H4 (cell line): ENCODE data around the gene POMT2. TPM values are rescaled to one million over a fixed set of nuclear protein-coding genes. Genes with fewer than 3 reads are reported as not detected.

ENCODE experiments used
- DNase-seq: peaks from one replicate; pipeline ENCODE4 v3.0.0-alpha.2; 2015; ENCODE audit warnings: low spot score
- total RNA-seq: library from RNA; depleted of rRNA; stranded (reverse); fragments of >200 nt; shearing (Covaris generic); gene quantifications from 2 replicates; pipeline ENCODE4 v1.2.3, GENCODE V29; 2014; rRNA removed

Gene POMT2
- total RNA-seq, 1 experiment from 2014 or later: 13.7 TPM

- DNase-seq: no peak
Observed at GRCh38 chr14:77240336-77240915, 80.3 kb downstream of the POMT2 start.

DNA sequence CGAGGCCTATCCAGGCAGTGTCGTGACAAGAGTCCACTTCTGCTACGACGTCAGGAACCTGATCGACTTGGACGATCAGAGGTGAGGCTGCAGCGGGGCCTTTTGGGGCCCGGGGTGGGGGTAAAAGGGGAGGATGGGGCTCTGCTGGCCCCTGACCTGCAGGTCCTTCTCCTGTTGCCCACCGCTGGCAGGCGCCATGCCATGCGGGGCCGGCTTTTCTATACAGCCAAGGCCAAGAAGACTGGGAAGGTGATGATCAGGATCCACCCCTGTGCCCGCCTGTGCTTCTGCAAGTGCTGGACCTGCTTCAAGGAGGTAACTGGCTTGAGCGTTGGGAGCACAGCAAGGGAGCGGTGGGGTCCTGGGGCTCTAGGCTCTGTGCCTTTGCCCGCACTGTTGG, 81.3 kb downstream of the POMT2 start:
- DNase-seq: no peak

- DNase-seq: no peak
Observed at GRCh38 chr14:77238996-77239395, 81.7 kb downstream of the POMT2 start.

GRCh38 chr14:77238356-77238755, 82.3 kb downstream of the POMT2 start:
- no peak for DNase-seq

GRCh38 chr14:77236814-77237213, 83.9 kb downstream of the POMT2 start:
- no peak for DNase-seq

- DNase-seq: no peak
Observed at GRCh38 chr14:77231721-77232120, 89.0 kb downstream of the POMT2 start.

DNA sequence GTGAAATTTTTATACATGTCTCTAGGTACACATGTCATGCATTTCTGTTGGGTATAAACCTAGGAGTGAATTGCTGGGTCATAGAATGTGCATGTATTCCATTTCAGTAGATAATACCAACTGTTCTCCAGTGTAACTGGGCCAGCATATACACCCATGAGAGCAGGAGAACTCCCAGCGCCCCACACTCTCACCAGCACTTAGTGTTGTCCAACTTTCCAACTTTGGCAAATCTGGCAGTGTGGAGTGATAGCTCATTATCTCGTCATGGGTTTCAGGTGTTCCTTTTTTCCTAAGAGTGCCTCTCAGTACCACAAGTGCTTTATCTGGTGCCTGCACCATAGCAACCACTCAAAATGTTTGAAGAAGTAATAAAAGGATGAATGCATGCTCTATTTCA, 89.8 kb downstream of the POMT2 start:
- no peak for DNase-seq

DNA sequence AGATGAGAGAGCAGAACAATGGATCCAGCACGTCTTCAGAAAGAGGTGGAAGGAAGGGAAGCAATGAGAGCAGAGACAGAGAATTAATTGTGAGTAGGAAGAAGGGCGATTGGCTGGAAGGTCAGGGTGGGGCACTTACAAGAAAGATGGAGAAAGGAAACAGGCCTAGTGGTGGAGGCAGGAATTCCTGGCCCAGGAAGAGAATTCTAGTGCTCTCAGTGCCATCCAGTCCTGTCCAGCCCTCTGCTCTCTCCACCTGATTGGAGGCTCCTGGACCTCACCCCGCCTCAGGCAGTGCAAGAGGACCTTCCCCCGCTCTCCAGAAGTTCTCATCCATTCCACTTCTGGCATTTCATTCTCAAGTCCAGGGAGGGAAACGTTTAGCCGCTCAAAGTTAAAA, 92.6 kb downstream of the POMT2 start:
- no peak for DNase-seq

GRCh38 chr14:77225892-77226557, 94.7 kb downstream of the POMT2 start:
- DNase-seq: no peak

DNA sequence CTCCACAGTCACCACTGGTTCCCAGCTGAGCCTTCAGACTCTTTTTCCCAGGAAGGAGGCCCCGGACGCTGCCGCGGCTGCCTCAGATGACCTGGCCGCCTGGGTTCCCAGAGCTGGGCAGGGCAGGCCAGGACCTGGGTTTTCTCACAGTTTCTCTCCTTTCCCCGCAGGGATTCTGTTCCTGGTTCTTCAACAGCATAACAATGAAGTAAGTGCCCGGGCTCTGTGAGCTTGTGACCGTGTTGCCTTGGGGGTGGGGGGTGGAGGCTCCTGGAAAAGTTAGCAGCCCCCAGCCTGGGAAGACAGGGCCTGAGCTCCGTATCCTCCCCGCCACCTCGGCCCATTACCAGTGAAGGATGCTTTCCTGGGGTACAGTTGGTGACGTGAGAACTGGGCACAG, 95.4 kb downstream of the POMT2 start:
- DNase-seq: no peak

Other genes starting within 250 kb of the POMT2 start
- gene CIPC, start 222.6 kb downstream of the POMT2 start, total RNA-seq: 13.6 and 22.9 TPM in 2 replicates
- not detected in 2 replicates for gene ZDHHC22, start 179.1 kb downstream of the POMT2 start, total RNA-seq
- gene TMEM63C, start 139.1 kb downstream of the POMT2 start, total RNA-seq: 0.77 and 1.3 TPM in 2 replicates
- not detected in 2 replicates for gene NGB, start 49.7 kb downstream of the POMT2 start, total RNA-seq
- 72.0 and 76.1 TPM in 2 replicates for gene GSTZ1, start 153 bp upstream of the POMT2 start, total RNA-seq
- gene TMED8, start 56.2 kb upstream of the POMT2 start, total RNA-seq: 7.0 and 8.5 TPM in 2 replicates
- 2.1 and 3.6 TPM in 2 replicates for gene SAMD15, start 56.5 kb upstream of the POMT2 start, total RNA-seq
- gene NOXRED1, start 102.6 kb upstream of the POMT2 start, total RNA-seq: not detected in 2 replicates
- gene VIPAS39, start 136.7 kb upstream of the POMT2 start, total RNA-seq: 21.6 and 28.1 TPM in 2 replicates
- gene AHSA1, start 137.2 kb upstream of the POMT2 start, total RNA-seq: 224 and 235 TPM in 2 replicates
- gene ISM2, start 177.9 kb upstream of the POMT2 start, total RNA-seq: not detected in 2 replicates